Uterus (tissue), 2 donors: ENCODE measurements around the gene TRIOBP.

Experiments used
- CTCF ChIP-seq, 4 experiments: fragments of 200-600 bp in 2 of 4; fragments of 450-650 bp in 2 of 4; sonication (generic) in 2 of 4; IDR thresholded peaks; one replicate each; pipeline ENCODE4 v1.5.1; 2016 to 2019; ENCODE audit warnings: antibody characterized with exemption in 4 of 4, mild to moderate bottlenecking in 2 of 4, moderate library complexity in 1 of 4
- POLR2A ChIP-seq, 2 donors: fragments of 450-650 bp; IDR thresholded peaks; one replicate each; pipeline ENCODE4 v1.6.1; 2016; ENCODE audit warnings: antibody characterized with exemption in 2 of 2, mild to moderate bottlenecking in 1 of 2, moderate library complexity in 1 of 2

GRCh38 chr22:37760152-37760551, 63.3 kb downstream of the TRIOBP start:
- no peak for TF ChIP-seq CTCF (IDR thresholded peaks at IDR 0.05)
- no peak for TF ChIP-seq POLR2A (IDR thresholded peaks at IDR 0.05)
